ENCODE results near the gene ST7. TPM values are rescaled to one million over a fixed set of nuclear protein-coding genes. Genes with fewer than 3 reads are reported as not detected.
A peak's percentile ranks its signal among the peaks of the same experiment; 100 is the strongest.
"Not testable (repeated sequence)": the region's sequence is repeated elsewhere in the genome, so short reads cannot be mapped to it uniquely, and the experiment has no call there.

ST7 gene
- total RNA-seq, 1 donor from 2014 or later = 107 TPM

DNA sequence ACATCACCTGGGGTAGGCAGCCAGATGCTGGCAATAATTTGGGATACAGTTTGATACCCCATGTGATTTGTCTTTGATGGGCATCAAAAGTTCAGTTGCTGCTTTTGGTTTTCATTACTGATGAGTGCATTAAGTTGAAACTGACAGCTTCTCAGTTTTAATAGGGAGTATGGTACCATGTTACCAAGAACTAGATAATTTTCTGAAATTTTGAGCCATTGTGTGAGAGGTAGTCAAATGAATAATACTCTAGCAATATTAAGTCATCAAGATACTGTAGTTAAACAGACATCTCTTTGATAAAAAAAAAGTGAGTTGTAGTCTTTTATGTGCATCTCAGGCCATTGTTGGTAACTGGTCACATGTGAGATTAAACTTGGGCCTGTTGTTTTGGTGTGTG is 71.5 kb downstream of the ST7 start:
- Mint-ChIP-seq H3K36me3 (ENCODE audit: unreplicated experiment) (peaks cover 6% of the 10 kb centered on the region), H3K4me3 (ENCODE audit: unreplicated experiment) (peak overlapping the region; percentile 81), H3K9me3 (ENCODE audit: unreplicated experiment) (peaks cover 5% of the 10 kb centered on the region), H3K4me1 (ENCODE audit: low read depth, unreplicated experiment) (peaks cover 7% of the 10 kb centered on the region), H3K27ac (ENCODE audit: unreplicated experiment) (no peak overlapping the region), H3K27me3 (ENCODE audit: unreplicated experiment) (peaks cover 2% of the 10 kb centered on the region)
- DNase-seq = no peak
- TF ChIP-seq, protein P1, sequence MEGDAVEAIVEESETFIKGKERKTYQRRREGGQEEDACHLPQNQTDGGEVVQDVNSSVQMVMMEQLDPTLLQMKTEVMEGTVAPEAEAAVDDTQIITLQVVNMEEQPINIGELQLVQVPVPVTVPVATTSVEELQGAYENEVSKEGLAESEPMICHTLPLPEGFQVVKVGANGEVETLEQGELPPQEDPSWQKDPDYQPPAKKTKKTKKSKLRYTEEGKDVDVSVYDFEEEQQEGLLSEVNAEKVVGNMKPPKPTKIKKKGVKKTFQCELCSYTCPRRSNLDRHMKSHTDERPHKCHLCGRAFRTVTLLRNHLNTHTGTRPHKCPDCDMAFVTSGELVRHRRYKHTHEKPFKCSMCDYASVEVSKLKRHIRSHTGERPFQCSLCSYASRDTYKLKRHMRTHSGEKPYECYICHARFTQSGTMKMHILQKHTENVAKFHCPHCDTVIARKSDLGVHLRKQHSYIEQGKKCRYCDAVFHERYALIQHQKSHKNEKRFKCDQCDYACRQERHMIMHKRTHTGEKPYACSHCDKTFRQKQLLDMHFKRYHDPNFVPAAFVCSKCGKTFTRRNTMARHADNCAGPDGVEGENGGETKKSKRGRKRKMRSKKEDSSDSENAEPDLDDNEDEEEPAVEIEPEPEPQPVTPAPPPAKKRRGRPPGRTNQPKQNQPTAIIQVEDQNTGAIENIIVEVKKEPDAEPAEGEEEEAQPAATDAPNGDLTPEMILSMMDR (IDR thresholded peaks at IDR 0.05; ENCODE audit: partially characterized antibody, unreplicated experiment) = no peak

DNA sequence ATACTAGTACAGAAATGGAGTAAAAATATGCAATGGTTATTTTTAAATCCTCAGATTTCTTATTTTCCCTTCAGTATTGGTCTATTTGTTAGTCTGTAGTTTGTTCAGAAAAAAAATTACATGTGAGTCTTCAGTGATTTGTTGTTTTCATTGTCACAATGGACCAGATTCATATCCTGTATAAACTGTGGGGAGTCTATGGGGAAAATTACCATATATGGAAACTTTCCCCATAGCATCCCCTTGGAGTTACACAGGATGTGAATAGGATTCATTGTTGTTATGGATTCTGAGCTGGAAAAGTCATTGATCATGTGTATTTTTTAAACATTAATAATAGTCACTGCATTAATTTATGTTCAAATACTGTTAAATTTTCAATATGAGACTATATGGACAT is 72.6 kb downstream of the ST7 start:
- H3K4me1 Mint-ChIP-seq (ENCODE audit: low read depth, unreplicated experiment) = peaks cover 7% of the 10 kb centered on the region
- no peak for DNase-seq
- TF ChIP-seq, protein P1 (IDR thresholded peaks at IDR 0.05; ENCODE audit: partially characterized antibody, unreplicated experiment) = no peak
- H3K36me3 Mint-ChIP-seq (ENCODE audit: unreplicated experiment) = peaks cover 15% of the 10 kb centered on the region
- peaks cover 6% of the 10 kb centered on the region for H3K9me3 Mint-ChIP-seq (ENCODE audit: unreplicated experiment)
- no peak overlapping the region for H3K27ac Mint-ChIP-seq (ENCODE audit: unreplicated experiment)
- peak overlapping the region; percentile 41 for H3K4me3 Mint-ChIP-seq (ENCODE audit: unreplicated experiment)
- H3K27me3 Mint-ChIP-seq (ENCODE audit: unreplicated experiment) = peaks cover 2% of the 10 kb centered on the region

DNA sequence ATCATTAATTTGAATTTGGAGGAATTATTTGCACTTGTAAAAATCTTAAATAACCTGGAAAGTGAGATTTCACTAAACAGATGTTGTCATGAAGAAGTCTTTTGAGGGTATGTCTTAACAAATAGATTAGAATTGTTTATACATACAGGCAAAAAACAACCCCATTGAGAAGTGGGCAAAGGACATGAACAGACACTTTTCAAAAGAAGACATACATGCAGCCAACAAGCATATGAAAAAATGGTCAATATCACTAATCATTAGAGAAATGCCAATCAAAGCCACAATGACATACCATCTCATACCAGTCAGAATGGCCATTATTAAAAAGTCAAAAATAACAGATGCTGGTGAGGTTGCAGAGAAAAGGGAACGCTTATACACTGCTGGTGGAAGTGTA is 77.0 kb downstream of the ST7 start:
- H3K27ac Mint-ChIP-seq (ENCODE audit: unreplicated experiment); H3K9me3 Mint-ChIP-seq (ENCODE audit: unreplicated experiment); H3K27me3 Mint-ChIP-seq (ENCODE audit: unreplicated experiment); H3K4me1 Mint-ChIP-seq (ENCODE audit: low read depth, unreplicated experiment); H3K4me3 Mint-ChIP-seq (ENCODE audit: unreplicated experiment); DNase-seq: not testable (repeated sequence)
- peaks cover 17% of the 10 kb centered on the region for H3K36me3 Mint-ChIP-seq (ENCODE audit: unreplicated experiment)

DNA sequence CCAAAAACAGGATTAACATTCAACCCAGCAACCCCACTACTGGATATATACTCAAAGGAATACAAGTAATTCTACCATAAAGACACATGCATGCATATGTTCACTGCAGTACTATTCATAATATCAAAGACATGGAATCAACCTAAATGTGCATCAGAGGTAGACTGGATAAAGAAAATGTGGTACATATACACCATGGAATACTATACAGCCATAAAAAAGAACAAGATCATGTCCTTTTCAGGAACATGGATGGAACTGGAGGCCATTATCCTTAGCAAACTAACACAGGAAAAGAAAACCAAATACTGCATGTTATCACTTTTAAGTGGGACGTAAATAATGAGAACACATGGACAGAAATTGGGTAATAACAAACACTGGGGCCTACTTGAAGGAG is 77.5 kb downstream of the ST7 start:
- H3K9me3 Mint-ChIP-seq (ENCODE audit: unreplicated experiment); H3K27me3 Mint-ChIP-seq (ENCODE audit: unreplicated experiment); H3K4me3 Mint-ChIP-seq (ENCODE audit: unreplicated experiment); H3K27ac Mint-ChIP-seq (ENCODE audit: unreplicated experiment); DNase-seq: not testable (repeated sequence)
- H3K4me1 Mint-ChIP-seq (ENCODE audit: low read depth, unreplicated experiment) = peaks cover 11% of the 10 kb centered on the region
- peaks cover 17% of the 10 kb centered on the region for H3K36me3 Mint-ChIP-seq (ENCODE audit: unreplicated experiment)

DNA sequence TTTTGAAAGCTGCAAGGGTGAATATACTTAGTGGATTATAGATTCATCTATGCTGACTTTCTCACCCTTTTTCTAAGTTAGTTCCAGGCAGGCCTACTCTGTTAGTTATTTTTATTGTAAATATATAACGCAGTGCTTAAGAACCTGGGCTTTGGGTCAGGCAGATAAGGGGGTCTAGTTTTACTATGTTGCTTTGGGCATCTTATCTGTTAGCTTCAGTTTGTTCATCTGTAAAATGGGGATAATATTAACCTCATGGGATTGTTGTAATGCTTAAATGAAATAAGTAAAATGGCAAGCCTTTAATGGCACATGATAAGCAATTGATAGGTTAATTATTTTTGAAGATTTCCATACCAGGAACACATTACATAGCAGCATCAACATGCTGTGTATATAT is 79.5 kb downstream of the ST7 start:
- DNase-seq = no peak
- no peak overlapping the region for H3K27ac Mint-ChIP-seq (ENCODE audit: unreplicated experiment)
- TF ChIP-seq, protein P1 (IDR thresholded peaks at IDR 0.05; ENCODE audit: partially characterized antibody, unreplicated experiment) = no peak
- H3K9me3 Mint-ChIP-seq (ENCODE audit: unreplicated experiment) = peaks cover 5% of the 10 kb centered on the region
- H3K27me3 Mint-ChIP-seq (ENCODE audit: unreplicated experiment) = no peaks in the 10 kb centered on the region
- no peak overlapping the region for H3K4me3 Mint-ChIP-seq (ENCODE audit: unreplicated experiment)
- H3K36me3 Mint-ChIP-seq (ENCODE audit: unreplicated experiment) = peaks cover 17% of the 10 kb centered on the region
- H3K4me1 Mint-ChIP-seq (ENCODE audit: low read depth, unreplicated experiment) = peaks cover 14% of the 10 kb centered on the region

DNA sequence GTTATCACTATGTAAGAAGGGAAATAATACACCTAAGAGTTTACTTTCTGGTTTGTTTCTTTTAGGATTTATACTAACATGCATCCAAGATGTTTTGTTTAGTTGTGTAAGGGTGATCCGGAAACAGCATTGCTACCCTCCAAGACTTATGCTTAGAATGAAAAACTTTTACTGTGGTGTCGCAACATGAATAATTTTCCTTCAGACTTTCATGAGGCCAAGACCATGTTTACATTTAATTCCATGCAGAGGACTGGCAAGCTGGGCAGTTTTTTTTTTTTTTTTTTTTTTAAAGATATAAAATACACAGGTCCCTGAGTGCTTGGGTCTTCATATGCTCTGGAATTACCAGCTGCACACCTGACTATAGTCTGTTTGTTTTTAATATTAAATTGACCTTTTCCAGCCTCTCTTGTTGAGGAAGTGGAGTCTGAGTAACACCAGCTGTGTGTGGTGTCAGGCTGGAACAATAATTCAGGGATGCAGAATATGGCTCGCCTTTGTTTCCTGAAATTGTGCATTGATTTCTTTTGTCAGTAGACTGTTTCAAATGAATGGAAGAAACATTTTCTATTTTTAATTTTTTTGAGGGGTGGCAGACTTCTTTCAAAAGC is 81.7 kb downstream of the ST7 start:
- H3K36me3 Mint-ChIP-seq (ENCODE audit: unreplicated experiment) = peaks cover 9% of the 10 kb centered on the region
- TF ChIP-seq, protein P1 (IDR thresholded peaks at IDR 0.05; ENCODE audit: partially characterized antibody, unreplicated experiment) = no peak

More for the DNA sequence above, 81.7 kb downstream of the ST7 start:
- no peak for DNase-seq
- H3K27ac Mint-ChIP-seq (ENCODE audit: unreplicated experiment) = no peak overlapping the region
- peaks cover 17% of the 10 kb centered on the region for H3K4me1 Mint-ChIP-seq (ENCODE audit: low read depth, unreplicated experiment)
- H3K9me3 Mint-ChIP-seq (ENCODE audit: unreplicated experiment) = peaks cover 5% of the 10 kb centered on the region
- no peak overlapping the region for H3K4me3 Mint-ChIP-seq (ENCODE audit: unreplicated experiment)
- no peaks in the 10 kb centered on the region for H3K27me3 Mint-ChIP-seq (ENCODE audit: unreplicated experiment)
